SK-N-SH (cell line): ENCODE measurements around the gene TECPR2. TPM values are rescaled to one million over a fixed set of nuclear protein-coding genes. Genes with fewer than 3 reads are reported as not detected.

Experiments used
- CTCF ChIA-PET: fragments of 300-600, 350-600 bp; formaldehyde crosslinking; extraction: SDS; loops from one replicate; lab custom pipeline; 2021; lab: Yijun Ruan, JAX
- POLR2A ChIA-PET: fragments of 350-600 bp; sonication (Branson Sonifier 250); formaldehyde crosslinking; extraction: SDS; loops from one replicate; lab custom pipeline; 2020; ENCODE audit warnings: antibody characterized with exemption, inconsistent platforms; lab: Yijun Ruan, JAX
- DNase-seq: peaks from one replicate; pipeline ENCODE4 v3.0.0; 2012
- H2AFZ ChIP-seq: fragments of 200-600 bp; sonication (generic); 2 replicates; pipeline ENCODE4 v1.8.1; 2016; ENCODE audit warnings: antibody characterized with exemption, mild to moderate bottlenecking, low read depth
- H3F3A ChIP-seq: fragments of 200-600 bp; sonication (generic); replicated peaks from 2 replicates; pipeline ENCODE3; 2016; ENCODE audit warnings: antibody characterized with exemption, mild to moderate bottlenecking; ENCODE audit not compliant: insufficient read depth
- H3K27ac ChIP-seq, 2 experiments: fragments of 200-500 bp in 1 of 2; fragments of 200-600 bp in 1 of 2; sonication (Bioruptor generic) in 1 of 2; sonication (generic), shearing (Covaris generic) in 1 of 2; 2 replicates each; pipeline versions ENCODE4 v1.5.1 to v1.6.1; 2014 to 2016; ENCODE audit warnings: low read depth in 2 of 2, inconsistent platforms in 1 of 2, low read length in 1 of 2, mild to moderate bottlenecking in 1 of 2, mixed read lengths in 1 of 2
- H3K27me3 ChIP-seq: fragments of 200-600 bp; sonication (generic), shearing (Covaris generic); 2 replicates; pipeline ENCODE4 v1.6.1; 2016; ENCODE audit warnings: mixed run types; ENCODE audit not compliant: insufficient read depth
- H3K36me3 ChIP-seq, 2 experiments: fragments of 200-500 bp in 1 of 2; fragments of 200-600 bp in 1 of 2; sonication (Bioruptor generic) in 1 of 2; sonication (generic) in 1 of 2; replicated peaks in 1 of 2; 2 replicates each; pipeline versions ENCODE3 to v1.5.1; 2014 to 2016; ENCODE audit warnings: low read length in 1 of 2, mild to moderate bottlenecking in 1 of 2; ENCODE audit not compliant: insufficient read depth in 2 of 2, control insufficient read depth in 1 of 2
- H3K4me1 ChIP-seq, 2 experiments: fragments of 200-500 bp in 1 of 2; fragments of 200-600 bp in 1 of 2; sonication (Bioruptor generic) in 1 of 2; sonication (generic), shearing (Covaris generic) in 1 of 2; 2 replicates each; pipeline versions ENCODE4 v1.5.1 to v1.6.1; 2014 to 2016; ENCODE audit warnings: low read depth in 1 of 2, low read length in 1 of 2, mixed run types in 1 of 2; ENCODE audit not compliant: insufficient read depth in 2 of 2, control insufficient read depth in 1 of 2
- H3K4me2 ChIP-seq: fragments of 200-600 bp; sonication (generic), shearing (Covaris generic); 2 replicates; pipeline ENCODE4 v1.6.1; 2017; ENCODE audit warnings: mixed run types
- H3K4me3 ChIP-seq, 2 experiments: fragments of 200-500 bp in 1 of 2; fragments of 200-600 bp in 1 of 2; sonication (Bioruptor generic) in 1 of 2; sonication (generic), shearing (Covaris generic) in 1 of 2; 2 replicates each; pipeline versions ENCODE4 v1.5.1 to v1.8.1; 2014 to 2016; ENCODE audit warnings: low read depth in 2 of 2, inconsistent platforms in 1 of 2, low read length in 1 of 2, mild to moderate bottlenecking in 1 of 2, mixed read lengths in 1 of 2, moderate library complexity in 1 of 2
- H3K79me2 ChIP-seq: fragments of 200-600 bp; sonication (generic); 2 replicates; pipeline ENCODE4 v1.8.1; 2017; ENCODE audit warnings: mild to moderate bottlenecking; ENCODE audit not compliant: insufficient read depth
- H3K9ac ChIP-seq: fragments of 200-600 bp; sonication (generic); 2 replicates; pipeline ENCODE4 v1.6.1; 2017; ENCODE audit warnings: mixed run types
- H3K9me2 ChIP-seq: fragments of 200-600 bp; sonication (generic); 2 replicates; pipeline ENCODE4 v1.6.1; 2017; ENCODE audit warnings: mixed run types
- H3K9me3 ChIP-seq: fragments of 200-600 bp; sonication (generic); 2 replicates; pipeline ENCODE4 v1.6.1; 2017; ENCODE audit warnings: mixed run types, mild to moderate bottlenecking, moderate library complexity
- H4K20me1 ChIP-seq: fragments of 200-600 bp; sonication (generic); 2 replicates; pipeline ENCODE4 v1.6.1; 2017; ENCODE audit warnings: mild to moderate bottlenecking, mixed run types; ENCODE audit not compliant: insufficient read depth
- CHD2 ChIP-seq: fragments of 150-350 bp; IDR thresholded peaks from 2 replicates; pipeline ENCODE4 v1.6.1; 2018; ENCODE audit warnings: low read length; ENCODE audit not compliant: partially characterized antibody
- ELF1 ChIP-seq: IDR thresholded peaks from 2 replicates; pipeline ENCODE4 v1.4.0; 2012
- EP300 ChIP-seq, 2 experiments: IDR thresholded peaks; 2 replicates each; pipeline versions ENCODE4 v1.4.0 to v1.6.1; 2012; ENCODE audit warnings: borderline replicate concordance in 1 of 2, low read depth in 1 of 2, low read length in 1 of 2
- FOSL2 ChIP-seq: IDR thresholded peaks from 2 replicates; pipeline ENCODE4 v1.4.0; 2012; ENCODE audit warnings: low read depth, mild to moderate bottlenecking, moderate library complexity, borderline replicate concordance
- FOXJ3 ChIP-seq: sonication (generic); formaldehyde crosslinking; IDR thresholded peaks from 2 replicates; pipeline ENCODE4 v1.5.1; 2020; ENCODE audit warnings: mild to moderate bottlenecking, missing genetic modification reagents
- FOXM1 ChIP-seq: IDR thresholded peaks from 2 replicates; pipeline ENCODE4 v1.4.0; 2012; ENCODE audit warnings: low read depth, mild to moderate bottlenecking
- MXI1 ChIP-seq: IDR thresholded peaks from 2 replicates; pipeline ENCODE4 v1.6.1; 2012; ENCODE audit warnings: mild to moderate bottlenecking, low read depth, low read length, improper control_type of control experiment
- NRF1 ChIP-seq: IDR thresholded peaks from 2 replicates; pipeline ENCODE4 v1.6.1; 2012; ENCODE audit warnings: low read depth, mild to moderate bottlenecking, low read length
- POLR2AphosphoS5 ChIP-seq: IDR thresholded peaks from 2 replicates; pipeline ENCODE4 v1.6.1; 2012; ENCODE audit warnings: low read depth, low read length
- TAF1 ChIP-seq: IDR thresholded peaks from 2 replicates; pipeline ENCODE4 v1.6.1; 2012; ENCODE audit warnings: low read depth, mild to moderate bottlenecking, low read length, moderate library complexity, borderline replicate concordance
- TCF12 ChIP-seq: IDR thresholded peaks from 2 replicates; pipeline ENCODE4 v1.4.0; 2012
- TEAD4 ChIP-seq: IDR thresholded peaks from 2 replicates; pipeline ENCODE4 v1.4.0; 2012; ENCODE audit warnings: mild to moderate bottlenecking, borderline replicate concordance; ENCODE audit not compliant: insufficient read depth
- WGBS: methylation state at CpG from one replicate; pipeline ENCODE4 v1.1.6; 2017; ENCODE audit warnings: low lambda C conversion rate; 5-methylcytosine and 5-hydroxymethylcytosine counted together
- polyA plus RNA-seq, 3 experiments: library from polyadenylated mRNA; depleted of rRNA; stranded (reverse); fragments of >200 nt; gene quantifications; 2 replicates each; pipeline ENCODE4 v1.2.3, GENCODE V29; 2012
- TF ChIP-seq, protein P1 (sequence below): IDR thresholded peaks from 2 replicates; pipeline ENCODE4; 2012
- TF ChIP-seq, protein P2 (sequence below): IDR thresholded peaks from 2 replicates; pipeline ENCODE4 v1.6.1; 2012; ENCODE audit warnings: mild to moderate bottlenecking, low read depth, low read length, moderate library complexity
- TF ChIP-seq, protein P3 (sequence below): IDR thresholded peaks from 2 replicates; pipeline ENCODE4 v1.4.0; 2012; ENCODE audit warnings: low read depth
- TF ChIP-seq, protein P4 (sequence below): fragments of 150-350 bp; IDR thresholded peaks from 2 replicates; pipeline ENCODE4 v1.6.1; 2016; ENCODE audit warnings: mild to moderate bottlenecking, low read depth, low read length

The TECPR2 gene
- polyA plus RNA-seq, 1 of the 3 experiments (the other 2 are of a cell fraction), result 6.9 TPM

DNA sequence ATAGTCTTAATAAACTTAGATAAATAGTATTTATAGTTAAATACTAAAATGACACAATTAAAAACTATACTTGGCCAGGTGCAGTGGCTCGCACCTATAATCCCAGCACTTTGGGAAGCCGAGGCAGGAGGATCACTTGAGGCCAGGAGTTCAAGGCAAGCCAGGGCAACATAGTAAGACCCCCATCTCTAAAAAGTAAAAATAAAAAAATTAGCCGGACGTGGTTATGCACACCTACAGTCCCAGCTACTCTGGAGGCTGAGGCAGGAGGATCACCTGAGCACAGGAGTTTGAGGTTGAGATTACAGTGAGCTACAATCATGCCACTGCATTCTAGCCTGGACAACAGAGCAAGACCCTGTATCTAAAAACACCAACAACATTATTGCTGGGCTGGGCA, 16.1 kb upstream of the TECPR2 start (continued):
- TF ChIP-seq, protein P1, sequence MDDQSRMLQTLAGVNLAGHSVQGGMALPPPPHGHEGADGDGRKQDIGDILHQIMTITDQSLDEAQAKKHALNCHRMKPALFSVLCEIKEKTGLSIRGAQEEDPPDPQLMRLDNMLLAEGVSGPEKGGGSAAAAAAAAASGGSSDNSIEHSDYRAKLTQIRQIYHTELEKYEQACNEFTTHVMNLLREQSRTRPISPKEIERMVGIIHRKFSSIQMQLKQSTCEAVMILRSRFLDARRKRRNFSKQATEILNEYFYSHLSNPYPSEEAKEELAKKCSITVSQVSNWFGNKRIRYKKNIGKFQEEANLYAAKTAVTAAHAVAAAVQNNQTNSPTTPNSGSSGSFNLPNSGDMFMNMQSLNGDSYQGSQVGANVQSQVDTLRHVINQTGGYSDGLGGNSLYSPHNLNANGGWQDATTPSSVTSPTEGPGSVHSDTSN, result no peak
- no peak for TF ChIP-seq CHD2
- TF ChIP-seq, protein P2, sequence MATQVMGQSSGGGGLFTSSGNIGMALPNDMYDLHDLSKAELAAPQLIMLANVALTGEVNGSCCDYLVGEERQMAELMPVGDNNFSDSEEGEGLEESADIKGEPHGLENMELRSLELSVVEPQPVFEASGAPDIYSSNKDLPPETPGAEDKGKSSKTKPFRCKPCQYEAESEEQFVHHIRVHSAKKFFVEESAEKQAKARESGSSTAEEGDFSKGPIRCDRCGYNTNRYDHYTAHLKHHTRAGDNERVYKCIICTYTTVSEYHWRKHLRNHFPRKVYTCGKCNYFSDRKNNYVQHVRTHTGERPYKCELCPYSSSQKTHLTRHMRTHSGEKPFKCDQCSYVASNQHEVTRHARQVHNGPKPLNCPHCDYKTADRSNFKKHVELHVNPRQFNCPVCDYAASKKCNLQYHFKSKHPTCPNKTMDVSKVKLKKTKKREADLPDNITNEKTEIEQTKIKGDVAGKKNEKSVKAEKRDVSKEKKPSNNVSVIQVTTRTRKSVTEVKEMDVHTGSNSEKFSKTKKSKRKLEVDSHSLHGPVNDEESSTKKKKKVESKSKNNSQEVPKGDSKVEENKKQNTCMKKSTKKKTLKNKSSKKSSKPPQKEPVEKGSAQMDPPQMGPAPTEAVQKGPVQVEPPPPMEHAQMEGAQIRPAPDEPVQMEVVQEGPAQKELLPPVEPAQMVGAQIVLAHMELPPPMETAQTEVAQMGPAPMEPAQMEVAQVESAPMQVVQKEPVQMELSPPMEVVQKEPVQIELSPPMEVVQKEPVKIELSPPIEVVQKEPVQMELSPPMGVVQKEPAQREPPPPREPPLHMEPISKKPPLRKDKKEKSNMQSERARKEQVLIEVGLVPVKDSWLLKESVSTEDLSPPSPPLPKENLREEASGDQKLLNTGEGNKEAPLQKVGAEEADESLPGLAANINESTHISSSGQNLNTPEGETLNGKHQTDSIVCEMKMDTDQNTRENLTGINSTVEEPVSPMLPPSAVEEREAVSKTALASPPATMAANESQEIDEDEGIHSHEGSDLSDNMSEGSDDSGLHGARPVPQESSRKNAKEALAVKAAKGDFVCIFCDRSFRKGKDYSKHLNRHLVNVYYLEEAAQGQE, result no peak
- TF ChIP-seq TAF1, result no peak
- TF ChIP-seq, all 33 proteins: peak for 0

DNA sequence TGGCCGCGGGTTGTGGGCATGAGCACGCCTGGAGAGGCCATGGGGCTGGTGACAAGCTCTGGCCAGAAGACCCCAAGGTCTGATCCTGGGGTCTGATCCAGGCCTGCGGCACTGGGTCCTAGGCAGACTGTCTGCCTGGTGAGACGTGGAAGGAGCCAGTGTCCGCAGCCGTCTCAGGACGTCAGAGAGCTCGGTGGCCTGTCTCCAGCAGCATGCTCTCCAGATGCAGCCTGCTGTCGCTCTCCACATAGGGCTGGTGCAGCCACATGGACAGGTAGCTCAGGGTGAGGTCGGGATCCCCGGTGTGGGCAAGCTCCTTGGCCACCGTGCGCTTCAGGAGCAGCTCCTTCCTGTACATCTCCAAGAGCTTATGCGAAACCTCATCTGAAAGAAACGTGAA, 14.4 kb upstream of the TECPR2 start:
- Histone ChIP-seq H3F3A (peaks cover 3% of the 10 kb centered on the region), H3K9ac (no peak overlapping the region), H3K27ac (no peak overlapping the region), H3K4me1 (no peaks in the 10 kb centered on the region), H4K20me1 (no peaks in the 10 kb centered on the region), H3K27me3 (no peaks in the 10 kb centered on the region), H3K4me3 (no peak overlapping the region), H3K4me2 (no peak overlapping the region), H3K36me3 (peaks cover 28 to 30% of the 10 kb centered on the region in 2 experiments), H2AFZ (no peak overlapping the region), H3K79me2 (no peaks in the 10 kb centered on the region), H3K9me2 (no peaks in the 10 kb centered on the region), H3K9me3 (no peaks in the 10 kb centered on the region)
- WGBS, result 96% methylated on average over 15 of the region's 16 CpGs
- POLR2A ChIA-PET, result no interaction called here
- DNase-seq, result no peak
- CTCF ChIA-PET, result no interaction called here
- TF ChIP-seq MXI1 (no peak), ELF1 (no peak), NRF1 (no peak), FOXJ3 (CRISPR knock-in tag) (no peak), TCF12 (no peak)

DNA sequence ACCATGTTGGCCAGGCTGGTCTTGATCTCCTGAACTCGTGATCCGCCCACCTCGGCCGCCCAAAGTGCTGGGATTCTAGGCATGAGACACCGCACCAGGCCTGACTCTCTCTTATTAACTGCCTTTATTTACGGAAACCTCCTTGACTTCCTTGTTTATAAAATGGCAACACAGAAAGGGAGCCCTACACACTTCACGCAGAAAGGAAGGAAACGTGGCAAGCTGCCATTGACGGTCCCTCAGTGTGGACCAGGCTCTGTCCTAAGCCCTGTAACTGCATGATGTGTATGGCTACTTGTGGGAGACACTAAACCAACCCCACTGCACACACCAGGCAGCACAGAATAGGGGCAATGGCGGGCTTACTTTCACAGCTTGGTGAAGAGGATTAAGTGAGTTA, 11.7 kb upstream of the TECPR2 start:
- H3F3A ChIP-seq, result no peaks in the 10 kb centered on the region
- no peaks in the 10 kb centered on the region for H3K79me2 ChIP-seq
- peaks cover 31 to 41% of the 10 kb centered on the region in 2 experiments for H3K36me3 ChIP-seq
- no peak overlapping the region for H3K4me2 ChIP-seq
- H3K9me2 ChIP-seq, result no peaks in the 10 kb centered on the region
- H4K20me1 ChIP-seq, result no peaks in the 10 kb centered on the region
- ChIA-PET CTCF (no interaction called here), POLR2A (no interaction called here)
- no peak overlapping the region for H3K27ac ChIP-seq
- H3K9me3 ChIP-seq, result no peaks in the 10 kb centered on the region
- 100% methylated on average over 10 of the region's 10 CpGs for WGBS
- H3K9ac ChIP-seq, result no peak overlapping the region
- no peak overlapping the region for H2AFZ ChIP-seq
- no peak overlapping the region for H3K4me3 ChIP-seq
- H3K27me3 ChIP-seq, result no peaks in the 10 kb centered on the region
- DNase-seq, result no peak
- H3K4me1 ChIP-seq, result no peaks in the 10 kb centered on the region
- TF ChIP-seq FOSL2, result no peak
- TF ChIP-seq, protein P3, sequence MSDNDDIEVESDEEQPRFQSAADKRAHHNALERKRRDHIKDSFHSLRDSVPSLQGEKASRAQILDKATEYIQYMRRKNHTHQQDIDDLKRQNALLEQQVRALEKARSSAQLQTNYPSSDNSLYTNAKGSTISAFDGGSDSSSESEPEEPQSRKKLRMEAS, result no peak
- TF ChIP-seq POLR2AphosphoS5, result no peak
- no peak for TF ChIP-seq FOXM1
- TF ChIP-seq, protein P1, result no peak
- no peak for TF ChIP-seq TEAD4
- no peak for TF ChIP-seq ELF1
- TF ChIP-seq, protein P4, sequence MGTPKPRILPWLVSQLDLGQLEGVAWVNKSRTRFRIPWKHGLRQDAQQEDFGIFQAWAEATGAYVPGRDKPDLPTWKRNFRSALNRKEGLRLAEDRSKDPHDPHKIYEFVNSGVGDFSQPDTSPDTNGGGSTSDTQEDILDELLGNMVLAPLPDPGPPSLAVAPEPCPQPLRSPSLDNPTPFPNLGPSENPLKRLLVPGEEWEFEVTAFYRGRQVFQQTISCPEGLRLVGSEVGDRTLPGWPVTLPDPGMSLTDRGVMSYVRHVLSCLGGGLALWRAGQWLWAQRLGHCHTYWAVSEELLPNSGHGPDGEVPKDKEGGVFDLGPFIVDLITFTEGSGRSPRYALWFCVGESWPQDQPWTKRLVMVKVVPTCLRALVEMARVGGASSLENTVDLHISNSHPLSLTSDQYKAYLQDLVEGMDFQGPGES, result no peak
- no peak for TF ChIP-seq MXI1
- TF ChIP-seq EP300 (IDR thresholded peaks at IDR 0.05; ENCODE audit: borderline replicate concordance in 1 of 2, low read depth in 1 of 2, low read length in 1 of 2), result no peak
